8988T (cell line): ENCODE measurements around the gene RABL2A.
"Not testable (repeated sequence)": the region's sequence is repeated elsewhere in the genome, so short reads cannot be mapped to it uniquely, and the experiment has no call there.

Source experiments
- DNase-seq: peaks from one replicate; pipeline ENCODE4 v3.0.0; 2011

RABL2A gene

GRCh38 chr2:113690871-113691270 lies 63.8 kb downstream of the RABL2A start:
- not testable (repeated sequence) for DNase-seq
